Heart left ventricle (tissue), 13 donors: ENCODE results near the gene TRPM2.

Source experiments
- POLR2A ChIP-seq, 2 donors: fragments of 450-650 bp; IDR thresholded peaks; one replicate each; pipeline ENCODE4 v1.6.1; 2017; ENCODE audit warnings: antibody characterized with exemption in 2 of 2, mild to moderate bottlenecking in 2 of 2, moderate library complexity in 2 of 2
- TF ChIP-seq, protein P1 (sequence below), 12 donors: fragments of 200-600 bp; sonication (generic) in 4 of 12; IDR thresholded peaks; one replicate each; pipeline versions ENCODE4 v1.5.0 to v1.8.0; 2018 to 2022; ENCODE audit warnings: antibody characterized with exemption in 12 of 12, mild to moderate bottlenecking in 5 of 12
- donor health status: ischemic (EF 13 %, LVEDD 7.1; RV severe dilation, severe dysfunction).
- donor health status: DM: no; HTN: yes; CAD: no.
- donor health status: DM: no; HTN: no; CAD: no.
- donor health status: ischemic (EF 25% LVEDD 6.9; RV normal size, moderate dysfunction).
- donor health status: ischemic (EF 25% LVEDD 5.7; RV mildly dilated, moderate dysfunction).
- donor health status: ischemic (EF 35%, LVEDD 5.7; RV mildly dilated, moderate dysfunction).
- donor health status: nonischemic (EF 11% LVEDD 7.7; RV severe dilation, severe dysfunction).
- donor health status: DM: yes; HTN: yes; CAD: no.
- donor health status: PGD.
- donor health status: ischemic (EF 29% LVEDD 5.4; RV normal size, mild dysfunction).
- donor health status: nonischemic (EF 23%, LVEDD 6.1; RV moderate dilation, normal function).

DNA sequence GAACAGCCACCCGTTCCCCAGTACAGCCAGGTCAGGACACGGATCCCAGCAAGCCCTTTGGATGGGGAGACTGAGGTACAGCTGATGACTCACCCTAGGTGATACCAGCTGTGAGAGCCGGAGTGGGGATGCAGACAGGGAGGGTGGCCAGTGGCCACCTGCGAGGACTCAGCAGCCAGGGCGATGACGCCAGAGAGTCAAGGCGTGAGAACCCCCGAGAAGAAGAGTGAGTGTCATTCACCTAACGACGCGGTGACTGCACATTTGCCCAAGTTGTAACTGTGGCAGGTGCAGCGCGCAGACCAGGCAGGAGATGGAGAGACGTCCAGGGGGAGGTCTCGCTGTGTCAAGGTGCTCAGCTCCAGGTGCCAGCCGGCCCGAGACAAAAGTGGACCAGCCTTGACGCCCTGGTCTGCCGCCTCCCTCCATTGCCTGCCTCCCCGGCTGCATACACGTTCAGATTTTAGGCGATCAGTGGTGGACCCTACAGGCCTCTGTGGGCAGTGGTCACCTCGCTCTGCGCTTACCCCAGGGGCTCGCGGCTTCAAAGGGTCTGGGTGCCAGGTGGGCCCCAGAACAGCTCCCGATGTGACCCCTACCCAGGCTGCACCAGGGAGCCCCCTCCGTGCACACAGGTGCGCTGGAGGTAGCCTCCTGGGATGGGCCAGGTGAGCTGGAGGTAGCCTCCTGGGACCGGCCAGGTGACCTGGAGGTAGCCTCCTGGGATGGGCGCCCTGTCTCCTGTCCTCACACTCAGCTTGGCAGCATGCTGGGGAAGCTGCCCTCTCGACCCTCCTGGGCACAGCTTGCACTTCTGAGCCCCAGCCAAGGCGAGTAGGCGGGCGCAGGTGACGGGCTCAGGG lies 113.8 kb downstream of the TRPM2 start:
- TF ChIP-seq, protein P1, sequence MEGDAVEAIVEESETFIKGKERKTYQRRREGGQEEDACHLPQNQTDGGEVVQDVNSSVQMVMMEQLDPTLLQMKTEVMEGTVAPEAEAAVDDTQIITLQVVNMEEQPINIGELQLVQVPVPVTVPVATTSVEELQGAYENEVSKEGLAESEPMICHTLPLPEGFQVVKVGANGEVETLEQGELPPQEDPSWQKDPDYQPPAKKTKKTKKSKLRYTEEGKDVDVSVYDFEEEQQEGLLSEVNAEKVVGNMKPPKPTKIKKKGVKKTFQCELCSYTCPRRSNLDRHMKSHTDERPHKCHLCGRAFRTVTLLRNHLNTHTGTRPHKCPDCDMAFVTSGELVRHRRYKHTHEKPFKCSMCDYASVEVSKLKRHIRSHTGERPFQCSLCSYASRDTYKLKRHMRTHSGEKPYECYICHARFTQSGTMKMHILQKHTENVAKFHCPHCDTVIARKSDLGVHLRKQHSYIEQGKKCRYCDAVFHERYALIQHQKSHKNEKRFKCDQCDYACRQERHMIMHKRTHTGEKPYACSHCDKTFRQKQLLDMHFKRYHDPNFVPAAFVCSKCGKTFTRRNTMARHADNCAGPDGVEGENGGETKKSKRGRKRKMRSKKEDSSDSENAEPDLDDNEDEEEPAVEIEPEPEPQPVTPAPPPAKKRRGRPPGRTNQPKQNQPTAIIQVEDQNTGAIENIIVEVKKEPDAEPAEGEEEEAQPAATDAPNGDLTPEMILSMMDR (IDR thresholded peaks at IDR 0.05), result no peak
- TF ChIP-seq POLR2A (IDR thresholded peaks at IDR 0.05), result no peak
